Measurements from ENCODE around the gene HOXD3.
A peak's percentile ranks its signal among the peaks of the same experiment; 100 is the strongest.

- TF ChIP-seq, protein P1, sequence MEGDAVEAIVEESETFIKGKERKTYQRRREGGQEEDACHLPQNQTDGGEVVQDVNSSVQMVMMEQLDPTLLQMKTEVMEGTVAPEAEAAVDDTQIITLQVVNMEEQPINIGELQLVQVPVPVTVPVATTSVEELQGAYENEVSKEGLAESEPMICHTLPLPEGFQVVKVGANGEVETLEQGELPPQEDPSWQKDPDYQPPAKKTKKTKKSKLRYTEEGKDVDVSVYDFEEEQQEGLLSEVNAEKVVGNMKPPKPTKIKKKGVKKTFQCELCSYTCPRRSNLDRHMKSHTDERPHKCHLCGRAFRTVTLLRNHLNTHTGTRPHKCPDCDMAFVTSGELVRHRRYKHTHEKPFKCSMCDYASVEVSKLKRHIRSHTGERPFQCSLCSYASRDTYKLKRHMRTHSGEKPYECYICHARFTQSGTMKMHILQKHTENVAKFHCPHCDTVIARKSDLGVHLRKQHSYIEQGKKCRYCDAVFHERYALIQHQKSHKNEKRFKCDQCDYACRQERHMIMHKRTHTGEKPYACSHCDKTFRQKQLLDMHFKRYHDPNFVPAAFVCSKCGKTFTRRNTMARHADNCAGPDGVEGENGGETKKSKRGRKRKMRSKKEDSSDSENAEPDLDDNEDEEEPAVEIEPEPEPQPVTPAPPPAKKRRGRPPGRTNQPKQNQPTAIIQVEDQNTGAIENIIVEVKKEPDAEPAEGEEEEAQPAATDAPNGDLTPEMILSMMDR (IDR thresholded peaks at IDR 0.05): no peak
- TF ChIP-seq POLR2A (IDR thresholded peaks at IDR 0.05) (no peak), EP300 (IDR thresholded peaks at IDR 0.05) (peak in 1 of 2 donors; percentile 23)
Measured at GRCh38 chr2:176174824-176175708, 18.0 kb downstream of the HOXD3 start.
